IMR-90 (cell line): ENCODE measurements around the gene RNU1-3. TPM values are rescaled to one million over a fixed set of nuclear protein-coding genes. Genes with fewer than 3 reads are reported as not detected.

ENCODE experiments used
- ATAC-seq: fragments of 200-7000 bp; cut with Tn5 transposase; 2 replicates; pipeline ENCODE4 v1.9.1; 2020; ENCODE audit warnings: low read depth, mild to moderate bottlenecking, moderate library complexity
- BruUV-seq: library from RNA; stranded (reverse); fragments of 400-500 nt; replicated peaks from 2 replicates; lab custom pipeline; 2021; lab: Mats Ljungman, UMichigan
- CTCF ChIA-PET: fragments of 300-600 bp; formaldehyde crosslinking; extraction: SDS; loops from one replicate; lab custom pipeline; 2021; ENCODE audit warnings: antibody characterized with exemption; lab: Yijun Ruan, JAX
- POLR2A ChIA-PET: fragments of 300-600 bp; sonication (Branson Sonifier 250); formaldehyde crosslinking; loops from one replicate; lab custom pipeline; 2022; ENCODE audit warnings: antibody characterized with exemption; ENCODE audit not compliant: unreplicated experiment; lab: Charles Lee
- DNase-seq: peaks from one replicate; pipeline ENCODE4 v3.0.0; 2013
- H2AFZ ChIP-seq: replicated peaks from 2 replicates; pipeline ENCODE3; 2013; ENCODE audit warnings: low read length, mild to moderate bottlenecking; ENCODE audit not compliant: poor library complexity
- H2AK5ac ChIP-seq: 2 replicates; pipeline ENCODE4 v1.6.1; 2013; ENCODE audit warnings: low read depth, low read length, inconsistent platforms
- H2AK9ac ChIP-seq: replicated peaks from 2 replicates; pipeline ENCODE3; 2013; ENCODE audit warnings: mild to moderate bottlenecking, low read depth, low read length, moderate library complexity; ENCODE audit not compliant: poor library complexity
- H2BK120ac ChIP-seq: 2 replicates; pipeline ENCODE4 v1.6.1; 2013; ENCODE audit warnings: low read depth, low read length, inconsistent platforms
- H2BK15ac ChIP-seq: 3 replicates; pipeline ENCODE4 v1.6.1; 2013; ENCODE audit warnings: low read depth, low read length, inconsistent platforms
- H2BK20ac ChIP-seq: 2 replicates; pipeline ENCODE4 v1.6.1; 2013; ENCODE audit warnings: low read depth, mild to moderate bottlenecking, inconsistent platforms, low read length, moderate library complexity
- H2BK5ac ChIP-seq: 2 replicates; pipeline ENCODE4 v1.6.1; 2013; ENCODE audit warnings: mild to moderate bottlenecking, low read depth, low read length, inconsistent platforms; ENCODE audit not compliant: poor library complexity, severe bottlenecking
- H3K14ac ChIP-seq: replicated peaks from 2 replicates; pipeline ENCODE4 v1.6.1; 2013; ENCODE audit warnings: low read depth, low read length, inconsistent platforms
- H3K18ac ChIP-seq: 2 replicates; pipeline ENCODE4 v1.6.1; 2013; ENCODE audit warnings: low read depth, low read length, control low read depth
- H3K23ac ChIP-seq: 2 replicates; pipeline ENCODE4 v1.6.1; 2013; ENCODE audit warnings: low read depth, low read length, inconsistent platforms
- H3K27ac ChIP-seq: 2 replicates; pipeline ENCODE4 v1.5.1; 2013; ENCODE audit warnings: mild to moderate bottlenecking, control low read depth, low read length; ENCODE audit not compliant: insufficient read depth
- H3K27me3 ChIP-seq: 2 replicates; pipeline ENCODE4 v1.6.1; 2013; ENCODE audit warnings: low read length; ENCODE audit not compliant: control insufficient read depth, insufficient read depth
- H3K36me3 ChIP-seq: 2 replicates; pipeline ENCODE4 v1.6.1; 2013; ENCODE audit warnings: low read length, mixed read lengths; ENCODE audit not compliant: control insufficient read depth, insufficient read depth
- H3K4ac ChIP-seq: 2 replicates; pipeline ENCODE4 v1.6.1; 2013; ENCODE audit warnings: low read depth, low read length, inconsistent platforms
- H3K4me1 ChIP-seq: 2 replicates; pipeline ENCODE4 v1.6.1; 2013; ENCODE audit warnings: low read length, mixed read lengths; ENCODE audit not compliant: control insufficient read depth, insufficient read depth
- H3K4me2 ChIP-seq: 2 replicates; pipeline ENCODE4 v1.6.1; 2013; ENCODE audit warnings: low read depth, mild to moderate bottlenecking, control low read depth, low read length, moderate library complexity
- H3K4me3 ChIP-seq: 2 replicates; pipeline ENCODE4 v1.5.1; 2013; ENCODE audit warnings: low read depth, mild to moderate bottlenecking, control low read depth, low read length, moderate library complexity; ENCODE audit not compliant: insufficient read depth
- H3K56ac ChIP-seq: 2 replicates; pipeline ENCODE4 v1.6.1; 2013; ENCODE audit warnings: low read length, inconsistent platforms; ENCODE audit not compliant: insufficient read depth; ENCODE audit errors: extremely low read depth
- H3K79me1 ChIP-seq, 2 experiments: 2 replicates each; pipeline ENCODE4 v1.6.1; 2013; ENCODE audit warnings: low read length in 2 of 2, inconsistent platforms in 1 of 2, low read depth in 1 of 2
- H3K9ac ChIP-seq: 2 replicates; pipeline ENCODE4 v1.6.1; 2013; ENCODE audit warnings: low read depth, low read length, control low read depth
- H3K9me1 ChIP-seq: 2 replicates; pipeline ENCODE4 v1.6.1; 2013; ENCODE audit warnings: low read length, inconsistent platforms; ENCODE audit not compliant: insufficient read depth
- H3K9me3 ChIP-seq: 2 replicates; pipeline ENCODE4 v1.6.1; 2013; ENCODE audit warnings: low read length; ENCODE audit not compliant: control insufficient read depth, insufficient read depth
- H4K20me1 ChIP-seq: 2 replicates; pipeline ENCODE4 v1.6.1; 2013; ENCODE audit warnings: low read length, inconsistent platforms; ENCODE audit not compliant: insufficient read depth
- H4K5ac ChIP-seq: 2 replicates; pipeline ENCODE4 v1.6.1; 2013; ENCODE audit warnings: mild to moderate bottlenecking, low read depth, low read length, control low read depth
- H4K8ac ChIP-seq, 2 experiments: 2 replicates each; pipeline ENCODE4 v1.6.1; 2013; ENCODE audit warnings: low read depth in 2 of 2, low read length in 2 of 2, control low read depth in 1 of 2, inconsistent platforms in 1 of 2
- H4K91ac ChIP-seq: 2 replicates; pipeline ENCODE4 v1.6.1; 2013; ENCODE audit warnings: low read depth, low read length, inconsistent platforms; ENCODE audit not compliant: insufficient read depth
- BHLHE40 ChIP-seq: fragments of 150-350 bp; IDR thresholded peaks from 2 replicates; pipeline ENCODE4 v1.6.1; 2016; ENCODE audit warnings: mild to moderate bottlenecking, low read depth, low read length
- CHD1 ChIP-seq: IDR thresholded peaks from 2 replicates; pipeline ENCODE4 v1.6.1; 2012; ENCODE audit warnings: low read depth, low read length, improper control_type of control experiment
- FOS ChIP-seq: fragments of 150-350 bp; IDR thresholded peaks from 2 replicates; pipeline ENCODE4 v1.6.1; 2016; ENCODE audit warnings: low read depth, low read length
- POLR2A ChIP-seq: IDR thresholded peaks from 2 replicates; pipeline ENCODE4 v1.6.1; 2012; ENCODE audit warnings: mild to moderate bottlenecking, low read depth, low read length
- RAD21 ChIP-seq: IDR thresholded peaks from 2 replicates; pipeline ENCODE4 v1.6.1; 2012; ENCODE audit warnings: low read length, improper control_type of control experiment
- RFX5 ChIP-seq: IDR thresholded peaks from 2 replicates; pipeline ENCODE4 v1.8.0; 2012; ENCODE audit warnings: low read depth, mild to moderate bottlenecking, low read length, moderate library complexity
- WGBS, 2 experiments: methylation state at CpG; one replicate each; pipeline versions ENCODE4 v1.1.5 to v1.1.7; 2013; ENCODE audit warnings: missing lambda C conversion rate in 2 of 2; ENCODE audit not compliant: insufficient read length in 1 of 2; ENCODE audit errors: extremely low coverage in 2 of 2; 5-methylcytosine and 5-hydroxymethylcytosine counted together
- dilution Hi-C: fragments of 300-500 bp; cut with HindIII; formaldehyde crosslinking; loops from one replicate; pipeline ENCODE4 v1.14.3; 2018; ENCODE audit warnings: low sequenced_read_pairs; ENCODE audit not compliant: unreplicated experiment
- in situ Hi-C: fragments of 300-500 bp; cut with MboI; formaldehyde crosslinking; loops from 3 replicates; pipeline ENCODE4 v1.14.3; 2019; ENCODE audit warnings: low sequenced_read_pairs, inconsistent platforms, mixed read lengths
- intact Hi-C: fragments of 100-400 bp; cut with micrococcal nuclease; formaldehyde crosslinking; loops from 2 replicates; pipeline ENCODE4 v1.10.0; 2022
- polyA plus RNA-seq, 3 experiments: library from polyadenylated mRNA; depleted of rRNA; stranded (reverse); fragments of >200 nt; gene quantifications; 2 replicates each; pipeline ENCODE4 v1.2.3, GENCODE V29; 2012; ENCODE audit warnings: low replicate concordance in 1 of 3
- total RNA-seq: library from RNA; depleted of rRNA; stranded (reverse); fragments of >200 nt; gene quantifications from 2 replicates; pipeline ENCODE4 v1.2.3, GENCODE V29; 2012
- TF ChIP-seq, protein P1 (sequence below): conservative IDR thresholded peaks from 2 replicates; pipeline ENCODE4 v1.5.1; 2012; ENCODE audit warnings: mild to moderate bottlenecking, low read depth, low read length, improper control_type of control experiment

RNU1-3 gene
- total and polyA plus RNA-seq, 2 of the 4 experiments (the other 2 are of a cell fraction): under 0.01 TPM; not detected in 1

- no peak overlapping the region for H3K4ac ChIP-seq
- H3K9me1 ChIP-seq: no peaks in the 10 kb centered on the region
- CTCF ChIA-PET: no interaction called here
- H3K36me3 ChIP-seq: no peaks in the 10 kb centered on the region
- H2AK5ac ChIP-seq: no peak overlapping the region
- no peak for TF ChIP-seq CHD1
- TF ChIP-seq, protein P1, sequence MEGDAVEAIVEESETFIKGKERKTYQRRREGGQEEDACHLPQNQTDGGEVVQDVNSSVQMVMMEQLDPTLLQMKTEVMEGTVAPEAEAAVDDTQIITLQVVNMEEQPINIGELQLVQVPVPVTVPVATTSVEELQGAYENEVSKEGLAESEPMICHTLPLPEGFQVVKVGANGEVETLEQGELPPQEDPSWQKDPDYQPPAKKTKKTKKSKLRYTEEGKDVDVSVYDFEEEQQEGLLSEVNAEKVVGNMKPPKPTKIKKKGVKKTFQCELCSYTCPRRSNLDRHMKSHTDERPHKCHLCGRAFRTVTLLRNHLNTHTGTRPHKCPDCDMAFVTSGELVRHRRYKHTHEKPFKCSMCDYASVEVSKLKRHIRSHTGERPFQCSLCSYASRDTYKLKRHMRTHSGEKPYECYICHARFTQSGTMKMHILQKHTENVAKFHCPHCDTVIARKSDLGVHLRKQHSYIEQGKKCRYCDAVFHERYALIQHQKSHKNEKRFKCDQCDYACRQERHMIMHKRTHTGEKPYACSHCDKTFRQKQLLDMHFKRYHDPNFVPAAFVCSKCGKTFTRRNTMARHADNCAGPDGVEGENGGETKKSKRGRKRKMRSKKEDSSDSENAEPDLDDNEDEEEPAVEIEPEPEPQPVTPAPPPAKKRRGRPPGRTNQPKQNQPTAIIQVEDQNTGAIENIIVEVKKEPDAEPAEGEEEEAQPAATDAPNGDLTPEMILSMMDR: no peak
- peak; percentile 35; the same call in 1 of the 2 replicates for TF ChIP-seq BHLHE40
- no peak for TF ChIP-seq RAD21
- TF ChIP-seq RFX5: no peak
- no peak for TF ChIP-seq POLR2A
- TF ChIP-seq FOS: peak; percentile 84
- no TSS peak for BruUV-seq
- H3K27me3 ChIP-seq: peaks cover 8% of the 10 kb centered on the region
- H2AK9ac ChIP-seq: no peak overlapping the region
- no peak overlapping the region for H3K4me3 ChIP-seq
- dilution Hi-C loops: no loop called here
- H4K5ac ChIP-seq: no peak overlapping the region
- H3K27ac ChIP-seq: no peak overlapping the region
- no peak overlapping the region for H3K23ac ChIP-seq
- POLR2A ChIA-PET: no interaction called here
- 48% methylated on average over 8 of the region's 34 CpGs; no CpG with 5 or more reads in 1 of the 2 experiments for WGBS, 2 experiments
- no peak overlapping the region for H2BK120ac ChIP-seq
- H3K9ac ChIP-seq: no peak overlapping the region
- H4K20me1 ChIP-seq: no peaks in the 10 kb centered on the region
- no peak overlapping the region for H3K4me2 ChIP-seq
- intact Hi-C loops: no loop called here
- no peak overlapping the region for H4K91ac ChIP-seq
- no peaks in the 10 kb centered on the region for H3K4me1 ChIP-seq
- H3K79me1 ChIP-seq: no peaks in the 10 kb centered on the region
- no peak overlapping the region for H3K56ac ChIP-seq
- DNase-seq: peak; percentile 85
- no peak overlapping the region for H3K14ac ChIP-seq
- no peak overlapping the region for H2AFZ ChIP-seq
- no peak overlapping the region for H4K8ac ChIP-seq
- in situ Hi-C loops: no loop called here
- no peak overlapping the region for H3K18ac ChIP-seq
- no peak overlapping the region for H2BK20ac ChIP-seq
- peak; percentile 98 for ATAC-seq
- no peak overlapping the region for H2BK15ac ChIP-seq
- H3K9me3 ChIP-seq: no peaks in the 10 kb centered on the region
- H2BK5ac ChIP-seq: no peak overlapping the region
Observed at GRCh38 chr1:16677552-16678431, 11.0 kb upstream of the RNU1-3 start.
